Heart left ventricle (tissue), 13 donors: Measurements from ENCODE around the gene SNHG17.
"Not testable (repeated sequence)": the region's sequence is repeated elsewhere in the genome, so short reads cannot be mapped to it uniquely, and the experiment has no call there.

Experiments
- POLR2A ChIP-seq, 2 donors: fragments of 450-650 bp; IDR thresholded peaks; one replicate each; pipeline ENCODE4 v1.6.1; 2017; ENCODE audit warnings: antibody characterized with exemption in 2 of 2, mild to moderate bottlenecking in 2 of 2, moderate library complexity in 2 of 2
- TF ChIP-seq, protein P1 (sequence below), 12 donors: fragments of 200-600 bp; sonication (generic) in 4 of 12; IDR thresholded peaks; one replicate each; pipeline versions ENCODE4 v1.5.0 to v1.8.0; 2018 to 2022; ENCODE audit warnings: antibody characterized with exemption in 12 of 12, mild to moderate bottlenecking in 5 of 12
- donor health status: ischemic (EF 13 %, LVEDD 7.1; RV severe dilation, severe dysfunction).
- donor health status: DM: no; HTN: yes; CAD: no.
- donor health status: DM: no; HTN: no; CAD: no.
- donor health status: ischemic (EF 25% LVEDD 6.9; RV normal size, moderate dysfunction).
- donor health status: ischemic (EF 25% LVEDD 5.7; RV mildly dilated, moderate dysfunction).
- donor health status: ischemic (EF 35%, LVEDD 5.7; RV mildly dilated, moderate dysfunction).
- donor health status: nonischemic (EF 11% LVEDD 7.7; RV severe dilation, severe dysfunction).
- donor health status: DM: yes; HTN: yes; CAD: no.
- donor health status: PGD.
- donor health status: ischemic (EF 29% LVEDD 5.4; RV normal size, mild dysfunction).
- donor health status: nonischemic (EF 23%, LVEDD 6.1; RV moderate dilation, normal function).

GRCh38 chr20:38407822-38408221, 27.3 kb downstream of the SNHG17 start:
- TF ChIP-seq, protein P1, sequence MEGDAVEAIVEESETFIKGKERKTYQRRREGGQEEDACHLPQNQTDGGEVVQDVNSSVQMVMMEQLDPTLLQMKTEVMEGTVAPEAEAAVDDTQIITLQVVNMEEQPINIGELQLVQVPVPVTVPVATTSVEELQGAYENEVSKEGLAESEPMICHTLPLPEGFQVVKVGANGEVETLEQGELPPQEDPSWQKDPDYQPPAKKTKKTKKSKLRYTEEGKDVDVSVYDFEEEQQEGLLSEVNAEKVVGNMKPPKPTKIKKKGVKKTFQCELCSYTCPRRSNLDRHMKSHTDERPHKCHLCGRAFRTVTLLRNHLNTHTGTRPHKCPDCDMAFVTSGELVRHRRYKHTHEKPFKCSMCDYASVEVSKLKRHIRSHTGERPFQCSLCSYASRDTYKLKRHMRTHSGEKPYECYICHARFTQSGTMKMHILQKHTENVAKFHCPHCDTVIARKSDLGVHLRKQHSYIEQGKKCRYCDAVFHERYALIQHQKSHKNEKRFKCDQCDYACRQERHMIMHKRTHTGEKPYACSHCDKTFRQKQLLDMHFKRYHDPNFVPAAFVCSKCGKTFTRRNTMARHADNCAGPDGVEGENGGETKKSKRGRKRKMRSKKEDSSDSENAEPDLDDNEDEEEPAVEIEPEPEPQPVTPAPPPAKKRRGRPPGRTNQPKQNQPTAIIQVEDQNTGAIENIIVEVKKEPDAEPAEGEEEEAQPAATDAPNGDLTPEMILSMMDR (IDR thresholded peaks at IDR 0.05): not testable (repeated sequence)
- TF ChIP-seq POLR2A (IDR thresholded peaks at IDR 0.05): not testable (repeated sequence)
